GM06990 (cell line): ENCODE measurements around the gene PRPF18.
A peak's percentile ranks its signal among the peaks of the same experiment; 100 is the strongest.

Experiments
- DNase-seq: peaks from one replicate; pipeline ENCODE4 v3.0.0-alpha.2; 2011; ENCODE audit not compliant: insufficient read length; ENCODE audit errors: extremely low read depth
- H3K27me3 ChIP-seq: replicated peaks from 2 replicates; pipeline ENCODE4 v1.6.0; 2011; ENCODE audit warnings: low read length; ENCODE audit not compliant: control insufficient read depth, insufficient read depth
- H3K36me3 ChIP-seq: 2 replicates; pipeline ENCODE4 v1.5.1; 2011; ENCODE audit warnings: low read length; ENCODE audit not compliant: control insufficient read depth, insufficient read depth
- H3K4me3 ChIP-seq: replicated peaks from 2 replicates; pipeline ENCODE4 v1.5.1; 2011; ENCODE audit warnings: low read depth, mild to moderate bottlenecking, control low read depth, low read length
- CTCF ChIP-seq: IDR thresholded peaks from 2 replicates; pipeline ENCODE4 v1.5.1; 2011; ENCODE audit warnings: low read length, control low read depth, mild to moderate bottlenecking, inconsistent platforms; ENCODE audit not compliant: insufficient read depth, poor library complexity, severe bottlenecking

The PRPF18 gene

GRCh38 chr10:13658871-13659685, 72.3 kb downstream of the PRPF18 start:
- Histone ChIP-seq H3K4me3 (no peak overlapping the region), H3K27me3 (no peaks in the 10 kb centered on the region), H3K36me3 (peaks cover 41% of the 10 kb centered on the region)
- no peak for DNase-seq
- TF ChIP-seq CTCF, result no peak

DNA sequence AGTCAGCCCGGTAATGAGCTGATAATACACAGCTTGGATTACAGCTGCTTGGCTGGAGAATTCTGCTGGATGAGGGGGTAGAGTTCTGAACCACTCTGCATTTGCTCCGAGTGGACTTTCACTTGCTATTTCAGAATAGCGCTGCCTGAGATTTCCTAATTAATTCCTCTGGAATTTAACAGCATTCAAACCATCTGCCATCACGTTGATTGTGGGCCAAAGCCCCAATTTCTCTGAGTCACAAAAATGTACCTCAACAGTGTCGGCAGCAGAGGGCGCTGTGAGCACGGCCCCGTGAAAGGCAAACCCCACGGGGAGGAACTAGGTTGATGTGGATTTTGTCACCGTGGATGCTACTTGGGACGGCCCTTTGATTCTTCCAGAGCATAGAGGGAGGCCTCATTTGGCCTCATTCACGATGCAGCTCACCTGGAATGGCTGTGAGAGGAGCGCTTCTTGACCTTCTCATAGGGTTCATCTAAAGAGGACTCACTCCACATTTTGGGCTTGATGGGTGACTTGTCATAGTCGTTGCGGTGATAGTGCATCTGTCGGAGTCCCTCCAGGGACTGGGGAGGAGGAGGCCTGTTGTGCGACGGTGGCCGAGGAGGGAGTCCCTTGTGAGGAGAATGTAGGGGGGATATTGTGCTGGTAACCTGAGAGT, 73.3 kb downstream of the PRPF18 start:
- Histone ChIP-seq H3K27me3 (no peaks in the 10 kb centered on the region), H3K4me3 (no peak overlapping the region), H3K36me3 (peaks cover 33% of the 10 kb centered on the region)
- DNase-seq, result peak; percentile 42
- peak; percentile 87 for TF ChIP-seq CTCF

- Histone ChIP-seq H3K4me3 (no peak overlapping the region), H3K36me3 (peaks cover 33% of the 10 kb centered on the region), H3K27me3 (no peaks in the 10 kb centered on the region)
- no peak for TF ChIP-seq CTCF
- DNase-seq, result no peak
Observed at GRCh38 chr10:13660551-13660920, 73.8 kb downstream of the PRPF18 start.

DNA sequence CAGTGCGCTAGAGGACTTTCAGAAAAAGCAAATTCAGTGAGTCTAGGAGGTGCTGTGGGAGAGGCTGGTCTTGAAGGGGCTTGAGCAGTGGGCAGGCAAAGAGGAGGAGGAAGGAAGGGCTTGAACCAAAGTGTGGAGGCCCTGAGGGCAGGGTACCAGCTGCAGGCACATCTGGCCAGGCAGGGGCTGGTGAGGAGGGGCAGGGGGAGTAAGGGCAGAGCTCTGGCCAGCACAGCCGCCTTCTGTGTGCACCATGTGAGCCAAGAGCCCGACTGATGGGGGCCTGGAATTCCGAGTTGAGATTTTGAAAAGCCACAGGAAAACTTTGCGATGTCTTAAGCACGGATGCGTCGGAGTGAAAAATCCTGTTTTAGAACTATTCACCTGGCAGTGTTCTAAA, 74.5 kb downstream of the PRPF18 start:
- TF ChIP-seq CTCF, result no peak
- no peak for DNase-seq
- Histone ChIP-seq H3K27me3 (no peaks in the 10 kb centered on the region), H3K4me3 (no peak overlapping the region), H3K36me3 (peaks cover 37% of the 10 kb centered on the region)

- no peaks in the 10 kb centered on the region for H3K27me3 ChIP-seq
- H3K4me3 ChIP-seq, result no peak overlapping the region
- H3K36me3 ChIP-seq, result peaks cover 36% of the 10 kb centered on the region
- no peak for TF ChIP-seq CTCF
- no peak for DNase-seq
Observed at GRCh38 chr10:13665516-13666262, 78.9 kb downstream of the PRPF18 start.
